ENCODE results near the gene IRF3.

Gene IRF3

DNA sequence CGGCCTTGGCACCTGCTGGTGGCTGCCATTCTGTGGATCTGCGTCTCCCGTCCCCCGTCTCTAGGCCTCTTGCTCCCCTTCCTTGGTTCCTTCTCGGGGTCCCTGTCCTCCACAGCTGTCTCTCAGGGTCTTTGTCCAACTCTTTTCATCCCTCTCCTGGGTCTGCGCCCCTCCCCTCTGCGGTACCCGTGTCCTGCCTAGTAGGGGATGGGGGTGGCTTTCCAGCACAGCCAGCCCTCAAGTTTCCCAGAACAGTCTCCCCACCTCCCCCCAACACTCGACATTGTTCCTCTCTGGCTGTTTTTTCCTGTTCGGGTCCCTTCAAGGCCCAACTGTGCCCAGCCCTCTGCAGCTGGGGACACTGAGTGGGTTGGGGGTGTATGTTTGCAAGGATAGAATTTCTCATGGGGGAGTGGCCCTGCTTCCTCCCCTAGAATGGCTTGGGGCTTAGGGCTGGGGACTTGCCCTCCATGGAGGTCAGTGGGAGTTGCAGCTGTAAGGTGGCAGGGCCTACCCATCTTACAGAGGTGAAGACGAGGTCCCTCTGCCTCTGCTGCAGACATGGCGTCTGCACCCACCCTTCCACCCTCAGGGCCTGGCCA, 23.0 kb upstream of the IRF3 start:
- no peaks in the 10 kb centered on the region for H3K9me2 ChIP-seq (ENCODE audit: low read depth, low read length)
- H4K20me1 ChIP-seq (ENCODE audit: insufficient read depth, low read length) = no peaks in the 10 kb centered on the region
- no peaks in the 10 kb centered on the region for H3K9me3 ChIP-seq (ENCODE audit: low read length)
- no peak overlapping the region for H3K4me2 ChIP-seq (ENCODE audit: low read length)
- no peak overlapping the region for H3K27ac ChIP-seq (ENCODE audit: low read depth, low read length, poor library complexity, severe bottlenecking)
- H2AFZ ChIP-seq (ENCODE audit: low read length) = no peak overlapping the region
- no peaks in the 10 kb centered on the region for H3K79me2 ChIP-seq (ENCODE audit: insufficient read depth, low read length)
- H3F3A ChIP-seq (ENCODE audit: insufficient read depth, low read length) = 0 out of 2 replicates have a peak, but pooled peaks cover 3% of the 10 kb centered on the region
- peaks cover 67% of the 10 kb centered on the region for H3K36me3 ChIP-seq (ENCODE audit: insufficient read depth, low read length)
- no peaks in the 10 kb centered on the region for H3K27me3 ChIP-seq (ENCODE audit: insufficient read depth, low read length)
- no peak overlapping the region for H3K9ac ChIP-seq (ENCODE audit: low read length)
- TF ChIP-seq, protein P1, sequence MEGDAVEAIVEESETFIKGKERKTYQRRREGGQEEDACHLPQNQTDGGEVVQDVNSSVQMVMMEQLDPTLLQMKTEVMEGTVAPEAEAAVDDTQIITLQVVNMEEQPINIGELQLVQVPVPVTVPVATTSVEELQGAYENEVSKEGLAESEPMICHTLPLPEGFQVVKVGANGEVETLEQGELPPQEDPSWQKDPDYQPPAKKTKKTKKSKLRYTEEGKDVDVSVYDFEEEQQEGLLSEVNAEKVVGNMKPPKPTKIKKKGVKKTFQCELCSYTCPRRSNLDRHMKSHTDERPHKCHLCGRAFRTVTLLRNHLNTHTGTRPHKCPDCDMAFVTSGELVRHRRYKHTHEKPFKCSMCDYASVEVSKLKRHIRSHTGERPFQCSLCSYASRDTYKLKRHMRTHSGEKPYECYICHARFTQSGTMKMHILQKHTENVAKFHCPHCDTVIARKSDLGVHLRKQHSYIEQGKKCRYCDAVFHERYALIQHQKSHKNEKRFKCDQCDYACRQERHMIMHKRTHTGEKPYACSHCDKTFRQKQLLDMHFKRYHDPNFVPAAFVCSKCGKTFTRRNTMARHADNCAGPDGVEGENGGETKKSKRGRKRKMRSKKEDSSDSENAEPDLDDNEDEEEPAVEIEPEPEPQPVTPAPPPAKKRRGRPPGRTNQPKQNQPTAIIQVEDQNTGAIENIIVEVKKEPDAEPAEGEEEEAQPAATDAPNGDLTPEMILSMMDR (IDR thresholded peaks at IDR 0.05; ENCODE audit: low read length) = no peak
- no peak for TF ChIP-seq EZH2 (IDR thresholded peaks at IDR 0.05; ENCODE audit: borderline replicate concordance, low read length)
- no peak overlapping the region for H3K4me3 ChIP-seq (ENCODE audit: low read depth, low read length, poor library complexity, severe bottlenecking)
- peaks cover 19% of the 10 kb centered on the region for H3K4me1 ChIP-seq (ENCODE audit: insufficient read depth, low read length, severe bottlenecking)

DNA sequence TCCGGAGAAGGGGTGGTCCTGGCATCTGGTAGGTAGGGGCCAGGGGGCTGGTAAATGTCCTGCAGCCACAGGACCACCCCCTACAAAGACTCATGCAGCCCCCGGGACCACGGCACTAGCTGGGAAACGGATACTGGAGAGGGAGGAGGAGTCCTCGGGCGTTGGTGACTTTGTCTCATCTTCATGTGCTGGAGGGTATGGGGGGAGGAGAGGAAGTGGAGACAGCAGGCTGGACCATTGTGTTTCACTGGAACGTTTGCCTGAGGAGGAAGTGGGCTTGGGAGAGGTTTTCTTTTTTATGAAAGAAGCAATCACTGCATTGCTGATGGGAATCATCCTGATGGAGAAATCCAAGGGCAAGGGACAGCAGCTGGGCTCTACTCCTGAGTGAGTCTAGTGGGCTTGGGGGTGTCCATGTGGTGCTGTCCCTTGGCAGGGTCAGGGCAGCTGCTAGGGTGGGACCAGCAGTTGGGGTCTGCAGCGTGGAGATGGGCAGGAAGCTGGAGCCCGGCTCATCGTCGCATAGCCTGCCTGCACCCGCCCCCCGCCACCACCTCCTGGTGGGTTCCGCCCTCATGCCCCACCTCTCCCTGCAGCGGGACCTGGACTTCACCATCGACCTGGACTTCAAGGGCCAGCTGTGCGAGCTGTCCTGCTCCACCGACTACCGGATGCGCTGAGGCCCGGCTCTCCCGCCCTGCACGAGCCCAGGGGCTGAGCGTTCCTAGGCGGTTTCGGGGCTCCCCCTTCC, 22.1 kb upstream of the IRF3 start:
- TF ChIP-seq EZH2 (IDR thresholded peaks at IDR 0.05; ENCODE audit: borderline replicate concordance, low read length) = no peak
- TF ChIP-seq, protein P1 (IDR thresholded peaks at IDR 0.05; ENCODE audit: low read length) = no peak
- no peak overlapping the region for H3K4me2 ChIP-seq (ENCODE audit: low read length)
- no peaks in the 10 kb centered on the region for H3K27me3 ChIP-seq (ENCODE audit: insufficient read depth, low read length)
- no peak overlapping the region for H3K27ac ChIP-seq (ENCODE audit: low read depth, low read length, poor library complexity, severe bottlenecking)
- H3K9ac ChIP-seq (ENCODE audit: low read length) = no peak overlapping the region
- no peaks in the 10 kb centered on the region for H3K9me3 ChIP-seq (ENCODE audit: low read length)
- H3K36me3 ChIP-seq (ENCODE audit: insufficient read depth, low read length) = peaks cover 75% of the 10 kb centered on the region
- no peak overlapping the region for H2AFZ ChIP-seq (ENCODE audit: low read length)
- peaks cover 19% of the 10 kb centered on the region for H3K4me1 ChIP-seq (ENCODE audit: insufficient read depth, low read length, severe bottlenecking)
- no peaks in the 10 kb centered on the region for H3K79me2 ChIP-seq (ENCODE audit: insufficient read depth, low read length)
- H3F3A ChIP-seq (ENCODE audit: insufficient read depth, low read length) = no peaks in the 10 kb centered on the region
- H3K4me3 ChIP-seq (ENCODE audit: low read depth, low read length, poor library complexity, severe bottlenecking) = no peak overlapping the region
- no peaks in the 10 kb centered on the region for H4K20me1 ChIP-seq (ENCODE audit: insufficient read depth, low read length)
- H3K9me2 ChIP-seq (ENCODE audit: low read depth, low read length) = no peaks in the 10 kb centered on the region

DNA sequence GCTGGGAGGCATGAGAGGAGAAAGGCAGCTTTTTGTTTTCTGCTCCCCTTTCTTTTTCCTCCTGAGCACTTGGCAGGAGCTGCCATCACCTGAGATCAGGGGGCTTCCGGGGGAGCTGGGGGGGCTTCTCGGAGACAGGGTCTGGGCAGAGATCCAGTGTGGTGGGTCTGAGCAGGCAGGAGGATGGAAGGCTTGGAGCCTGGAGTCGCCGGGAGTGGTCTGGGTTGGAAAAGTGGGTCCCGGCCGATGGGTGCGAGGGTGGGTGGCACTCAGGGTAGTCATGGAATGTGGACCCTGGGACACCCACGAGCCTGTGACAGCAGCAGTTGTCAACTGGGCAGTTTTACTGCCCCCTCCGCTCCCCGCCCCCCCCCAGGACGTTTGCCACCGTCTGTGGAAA, 21.5 kb upstream of the IRF3 start:
- H3K9ac ChIP-seq (ENCODE audit: low read length) = no peak overlapping the region
- H3K9me3 ChIP-seq (ENCODE audit: low read length) = no peaks in the 10 kb centered on the region
- no peak overlapping the region for H2AFZ ChIP-seq (ENCODE audit: low read length)
- no peak overlapping the region for H3K4me2 ChIP-seq (ENCODE audit: low read length)
- no peaks in the 10 kb centered on the region for H3F3A ChIP-seq (ENCODE audit: insufficient read depth, low read length)
- H3K4me3 ChIP-seq (ENCODE audit: low read depth, low read length, poor library complexity, severe bottlenecking) = no peak overlapping the region
- TF ChIP-seq, protein P1 (IDR thresholded peaks at IDR 0.05; ENCODE audit: low read length) = no peak
- TF ChIP-seq EZH2 (IDR thresholded peaks at IDR 0.05; ENCODE audit: borderline replicate concordance, low read length) = no peak
- peaks cover 15% of the 10 kb centered on the region for H3K4me1 ChIP-seq (ENCODE audit: insufficient read depth, low read length, severe bottlenecking)
- H3K79me2 ChIP-seq (ENCODE audit: insufficient read depth, low read length) = no peaks in the 10 kb centered on the region
- H3K9me2 ChIP-seq (ENCODE audit: low read depth, low read length) = no peaks in the 10 kb centered on the region
- H4K20me1 ChIP-seq (ENCODE audit: insufficient read depth, low read length) = no peaks in the 10 kb centered on the region
- H3K36me3 ChIP-seq (ENCODE audit: insufficient read depth, low read length) = peaks cover 81% of the 10 kb centered on the region
- no peaks in the 10 kb centered on the region for H3K27me3 ChIP-seq (ENCODE audit: insufficient read depth, low read length)
- no peak overlapping the region for H3K27ac ChIP-seq (ENCODE audit: low read depth, low read length, poor library complexity, severe bottlenecking)

Measured in OCI-LY1 (cell line).